HG02798 (cell line): ENCODE data around the gene SERBP1.

Experiments
- ATAC-seq: cut with Tn5 transposase; IDR thresholded peaks from one replicate; pipeline ENCODE4 v1.9.1; 2021; ENCODE audit warnings: mild to moderate bottlenecking; ENCODE audit not compliant: unreplicated experiment, poor library complexity

The SERBP1 gene

GRCh38 chr1:67371681-67372080 is 58.5 kb downstream of the SERBP1 start:
- no peak for ATAC-seq

DNA sequence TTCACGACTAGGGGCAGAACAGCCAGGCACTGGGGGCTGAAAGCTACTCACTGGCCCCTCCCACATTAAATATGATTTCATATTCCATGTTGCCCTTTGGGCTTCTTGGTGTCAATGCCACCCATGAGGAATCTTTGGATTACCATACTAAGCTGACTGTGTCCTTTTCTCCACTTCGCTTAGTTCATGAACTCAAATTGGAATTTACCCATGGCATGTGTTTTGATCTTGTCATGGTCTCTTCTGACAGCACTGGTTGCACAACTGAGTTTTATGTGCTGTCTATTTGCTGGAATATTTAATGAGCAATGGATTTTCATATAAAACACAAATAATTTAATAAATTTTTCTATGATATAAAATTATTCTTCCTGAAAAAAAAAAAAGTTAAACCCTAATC is 59.2 kb downstream of the SERBP1 start:
- ATAC-seq, result no peak

DNA sequence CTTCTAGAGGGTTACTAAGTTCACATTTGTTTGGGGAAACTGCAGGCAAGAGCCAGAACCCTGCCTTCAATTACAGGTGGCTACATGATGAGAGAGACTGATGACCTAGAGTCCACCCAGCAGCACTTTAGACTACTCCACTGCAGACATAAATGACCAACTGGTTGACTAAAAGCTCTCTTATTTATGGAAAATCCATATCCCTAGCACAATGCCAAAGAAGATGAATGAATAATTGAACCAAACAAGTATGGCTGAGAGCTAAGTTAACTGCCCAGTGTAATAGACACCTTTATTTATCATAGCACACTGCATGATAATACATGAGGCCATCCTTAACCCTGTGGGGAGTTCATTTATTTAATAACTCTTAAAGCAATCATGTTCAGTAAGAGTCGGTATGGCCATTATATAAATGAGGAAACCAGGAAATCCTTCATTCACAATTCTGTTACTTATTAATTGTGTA is 62.1 kb downstream of the SERBP1 start:
- ATAC-seq, result no peak

DNA sequence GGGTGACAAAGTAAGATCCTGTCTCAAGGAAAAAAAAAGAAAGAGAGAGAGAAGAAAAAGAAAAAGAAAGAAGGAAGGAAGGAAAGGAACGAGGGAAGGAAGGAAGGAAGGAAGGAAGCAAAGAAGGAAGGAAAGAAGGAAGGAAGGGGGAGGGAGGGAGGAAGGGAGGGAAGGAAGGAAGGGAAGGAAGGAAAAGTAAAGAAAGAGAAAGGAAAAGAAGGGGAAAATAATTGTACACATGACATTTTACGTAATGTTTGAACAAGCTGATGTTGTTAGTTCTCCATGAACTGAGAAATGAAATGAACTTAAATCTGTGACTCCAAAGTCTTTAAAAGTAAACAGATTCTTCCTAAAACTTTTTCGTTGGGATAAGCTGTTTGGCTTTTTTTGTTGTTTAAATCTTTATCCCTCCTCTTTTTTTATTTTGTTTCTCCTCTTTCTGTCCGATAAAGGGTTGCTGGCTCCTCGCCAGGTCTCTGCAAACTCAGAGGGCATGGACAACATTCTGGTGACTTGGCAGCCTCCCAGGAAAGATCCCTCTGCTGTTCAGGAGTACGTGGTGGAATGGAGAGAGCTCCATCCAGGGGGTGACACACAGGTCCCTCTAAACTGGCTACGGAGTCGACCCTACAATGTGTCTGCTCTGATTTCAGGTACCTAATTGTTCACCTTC is 62.7 kb downstream of the SERBP1 start:
- ATAC-seq, result no peak

GRCh38 chr1:67361641-67362040 is 68.6 kb downstream of the SERBP1 start:
- ATAC-seq, result no peak

DNA sequence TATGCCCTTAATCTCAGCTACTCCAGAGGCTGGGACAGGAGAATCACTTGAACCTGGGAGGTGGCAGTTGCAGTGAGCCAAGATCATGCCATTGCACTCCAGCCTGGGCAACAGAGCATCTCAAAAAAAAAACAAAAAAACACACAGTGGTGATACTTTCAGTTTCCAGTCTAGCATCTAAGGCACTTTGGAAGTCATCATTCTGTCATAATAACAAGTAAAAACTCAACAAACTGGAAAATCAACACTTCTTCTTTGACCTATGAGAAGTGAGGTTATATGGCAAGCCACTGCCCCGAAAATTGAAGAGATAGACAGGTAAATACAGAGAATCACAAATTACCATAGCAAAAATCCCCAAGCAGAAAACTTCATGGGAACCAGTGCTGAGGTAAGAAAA is 70.6 kb downstream of the SERBP1 start:
- ATAC-seq, result no peak
